Posterior cingulate gyrus (tissue), 11 donors: Measurements from ENCODE around the gene LHFPL3.

Experiments
- DNase-seq, 10 donors: peaks; one replicate each; pipeline versions ENCODE4 v3.0.0 to v3.0.0-alpha.2; 2020 to 2021; ENCODE audit warnings: mixed read lengths in 3 of 10
- intact Hi-C: fragments of 100-400 bp; cut with DNase I; formaldehyde crosslinking; loops from one replicate; pipeline ENCODE4 v1.15.1; 2023

LHFPL3 gene

GRCh38 chr7:104820836-104821535 lies 492.6 kb downstream of the LHFPL3 start:
- no peak for DNase-seq
- intact Hi-C loops = no loop called here

GRCh38 chr7:104823177-104823576 lies 494.8 kb downstream of the LHFPL3 start:
- no peak for DNase-seq
- intact Hi-C loops = no loop called here

- no peak for DNase-seq
- intact Hi-C loops = no loop called here
These were observed 496.7 kb downstream of the LHFPL3 start for GRCh38 chr7:104825099-104825498.

GRCh38 chr7:104826135-104826534 lies 497.7 kb downstream of the LHFPL3 start:
- DNase-seq = no peak
- intact Hi-C loops = no loop called here

- intact Hi-C loops = no loop called here
- DNase-seq = no peak
These were observed 508.6 kb downstream of the LHFPL3 start for GRCh38 chr7:104836976-104837375.

GRCh38 chr7:104838537-104839299 lies 510.3 kb downstream of the LHFPL3 start:
- intact Hi-C loops = no loop called here
- no peak for DNase-seq

- intact Hi-C loops = loop anchor here (10.0 kb wide), 1 partner anchor 45 kb away; no protein-coding TSS in a partner anchor
- DNase-seq = no peak
These were observed 511.4 kb downstream of the LHFPL3 start for GRCh38 chr7:104839842-104840241.

GRCh38 chr7:104841798-104842197 lies 513.4 kb downstream of the LHFPL3 start:
- intact Hi-C loops = loop anchor here (10.0 kb wide), 1 partner anchor 47 kb away; no protein-coding TSS in a partner anchor
- no peak for DNase-seq

GRCh38 chr7:104843198-104843597 lies 514.8 kb downstream of the LHFPL3 start:
- intact Hi-C loops = loop anchor here (10.0 kb wide), 1 partner anchor 48 kb away; no protein-coding TSS in a partner anchor
- no peak for DNase-seq

- intact Hi-C loops = loop anchor here (5.0 to 10.0 kb wide), 3 partner anchors 51 to 613 kb away; no protein-coding TSS in a partner anchor
- peak in 7 of 10 donors; percentile 20 to 89 (median 49) for DNase-seq
These were observed 517.2 kb downstream of the LHFPL3 start for GRCh38 chr7:104845557-104845956.

- no peak for DNase-seq
- intact Hi-C loops = loop anchor here (5.0 to 10.0 kb wide), 3 partner anchors 52 to 614 kb away; no protein-coding TSS in a partner anchor
These were observed 518.3 kb downstream of the LHFPL3 start for GRCh38 chr7:104846731-104847130.

GRCh38 chr7:104848138-104848990 lies 520.0 kb downstream of the LHFPL3 start:
- intact Hi-C loops = loop anchor here (1.0 to 10.0 kb wide), 6 partner anchors 54 to 616 kb away; no protein-coding TSS in a partner anchor
- peak in 6 of 10 donors; percentile 19 to 85 (median 74) for DNase-seq

- DNase-seq = no peak
- intact Hi-C loops = no loop called here
These were observed 522.0 kb downstream of the LHFPL3 start for GRCh38 chr7:104850374-104850773.

GRCh38 chr7:104851268-104851667 lies 522.9 kb downstream of the LHFPL3 start:
- no peak for DNase-seq
- intact Hi-C loops = no loop called here

GRCh38 chr7:104852386-104852785 lies 524.0 kb downstream of the LHFPL3 start:
- no peak for DNase-seq

GRCh38 chr7:104855861-104856260 lies 527.5 kb downstream of the LHFPL3 start:
- intact Hi-C loops = no loop called here

More at GRCh38 chr7:104852386-104852785, 524.0 kb downstream of the LHFPL3 start:
- intact Hi-C loops = no loop called here

GRCh38 chr7:104857458-104858425 lies 529.3 kb downstream of the LHFPL3 start:
- no peak for DNase-seq
- intact Hi-C loops = no loop called here

More at GRCh38 chr7:104855861-104856260, 527.5 kb downstream of the LHFPL3 start:
- no peak for DNase-seq

- no peak for DNase-seq
- intact Hi-C loops = no loop called here
These were observed 531.5 kb downstream of the LHFPL3 start for GRCh38 chr7:104859754-104860426.
